Right hindlimb (tissue), 1 donor: ENCODE data around the gene LCE2D.
"Not testable (repeated sequence)": the region's sequence is repeated elsewhere in the genome, so short reads cannot be mapped to it uniquely, and the experiment has no call there.

Experiments used
- DNase-seq: peaks from one replicate; pipeline ENCODE4 v3.0.0-alpha.2; 2018

LCE2D gene, protein sequence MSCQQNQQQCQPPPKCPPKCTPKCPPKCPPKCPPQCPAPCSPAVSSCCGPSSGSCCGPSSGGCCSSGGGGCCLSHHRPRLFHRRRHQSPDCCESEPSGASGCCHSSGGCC

DNA sequence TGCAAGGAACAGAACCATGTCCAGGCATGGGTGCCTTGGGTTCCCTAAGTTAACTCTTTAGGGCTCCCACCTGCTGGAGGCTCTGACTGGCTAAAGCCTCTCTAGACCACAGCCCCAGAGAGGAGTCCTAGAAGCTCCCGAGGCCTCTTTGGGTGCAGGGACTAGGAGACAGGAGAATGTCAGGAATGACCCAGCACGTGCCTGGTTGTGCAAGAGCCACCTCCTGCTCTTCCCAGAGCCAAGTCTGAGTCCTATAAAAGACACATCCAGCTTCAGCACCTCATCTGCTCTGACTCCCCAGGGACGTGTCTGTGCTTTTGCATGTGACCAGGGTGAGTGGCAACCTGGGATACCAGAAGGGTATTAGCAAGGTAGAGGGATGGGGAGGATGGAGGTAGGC is at the start of gene LCE2D:
LCE2D (plus strand) TSS at position 283 of the 400 bp plus-strand sequence. CDS start 726 bp downstream, outside the sequence.
- no peak for DNase-seq

DNA sequence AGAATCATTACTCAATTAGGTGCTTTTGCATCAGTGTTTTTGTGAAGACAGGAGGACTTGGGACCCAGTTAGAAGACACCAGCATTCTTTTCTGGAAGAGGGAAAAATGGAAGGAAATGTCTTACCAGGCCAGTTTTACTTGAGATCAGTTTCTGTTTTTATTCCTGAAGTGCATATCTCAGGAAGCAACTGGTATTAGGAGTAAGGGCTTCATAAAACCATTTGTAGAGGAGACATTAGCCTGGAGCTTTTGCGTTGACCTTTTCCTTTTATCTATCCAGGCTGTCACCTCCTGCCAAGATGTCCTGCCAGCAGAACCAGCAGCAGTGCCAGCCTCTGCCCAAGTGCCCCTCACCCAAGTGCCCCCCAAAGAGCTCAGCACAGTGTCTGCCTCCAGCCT is 49.7 kb upstream of the LCE2D start, which contains the start of gene LCE3B:
LCE3B (plus strand) TSS at position 301 of the 400 bp plus-strand sequence; CDS start at position 301, 0 bp downstream.
- DNase-seq = no peak

DNA sequence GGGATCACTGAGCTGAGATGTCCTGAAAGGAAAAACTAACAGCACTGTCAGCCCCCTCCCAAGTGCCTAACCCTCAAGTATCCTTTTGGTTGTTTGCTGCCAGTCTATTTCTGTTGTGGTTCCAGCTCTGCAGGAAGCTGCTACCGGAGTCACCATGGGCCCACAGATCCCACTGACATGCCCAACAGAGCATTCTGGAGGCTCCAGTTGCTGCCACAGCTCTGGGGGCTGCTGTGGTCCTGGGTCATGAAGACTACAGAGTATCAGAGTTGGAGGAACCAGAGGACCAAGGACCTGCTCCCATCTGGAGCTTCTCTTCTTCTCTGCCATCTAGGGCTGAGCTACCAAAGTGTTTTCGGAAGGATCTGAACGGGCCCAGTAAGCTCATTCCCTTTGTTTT is 41.2 kb upstream of the LCE2D start:
- no peak for DNase-seq

DNA sequence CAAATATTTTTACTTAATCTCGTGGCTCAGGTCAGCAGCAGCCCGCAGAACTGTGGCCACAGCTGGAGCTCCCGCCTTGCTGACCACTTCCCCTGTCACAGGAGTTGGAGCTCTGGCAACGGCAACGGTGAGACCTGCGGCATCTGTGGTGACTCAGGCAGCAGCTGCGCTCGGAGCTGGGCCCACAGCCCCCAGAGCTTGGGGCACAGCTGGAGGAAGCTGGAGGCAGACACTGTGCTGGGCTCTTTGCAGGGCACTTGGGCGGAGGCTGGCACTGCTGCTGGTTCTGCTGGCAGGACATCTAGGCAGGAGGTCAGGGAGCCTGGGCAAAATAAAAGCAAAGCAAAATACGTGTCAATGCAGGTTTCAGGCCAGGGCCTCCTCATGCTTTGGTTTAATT is 40.4 kb upstream of the LCE2D start, which contains the start of gene LCE3A:
LCE3A (minus strand) TSS at position 301 of the 400 bp plus-strand sequence; CDS start at position 301, 0 bp downstream.
- peak; percentile 45 for DNase-seq

DNA sequence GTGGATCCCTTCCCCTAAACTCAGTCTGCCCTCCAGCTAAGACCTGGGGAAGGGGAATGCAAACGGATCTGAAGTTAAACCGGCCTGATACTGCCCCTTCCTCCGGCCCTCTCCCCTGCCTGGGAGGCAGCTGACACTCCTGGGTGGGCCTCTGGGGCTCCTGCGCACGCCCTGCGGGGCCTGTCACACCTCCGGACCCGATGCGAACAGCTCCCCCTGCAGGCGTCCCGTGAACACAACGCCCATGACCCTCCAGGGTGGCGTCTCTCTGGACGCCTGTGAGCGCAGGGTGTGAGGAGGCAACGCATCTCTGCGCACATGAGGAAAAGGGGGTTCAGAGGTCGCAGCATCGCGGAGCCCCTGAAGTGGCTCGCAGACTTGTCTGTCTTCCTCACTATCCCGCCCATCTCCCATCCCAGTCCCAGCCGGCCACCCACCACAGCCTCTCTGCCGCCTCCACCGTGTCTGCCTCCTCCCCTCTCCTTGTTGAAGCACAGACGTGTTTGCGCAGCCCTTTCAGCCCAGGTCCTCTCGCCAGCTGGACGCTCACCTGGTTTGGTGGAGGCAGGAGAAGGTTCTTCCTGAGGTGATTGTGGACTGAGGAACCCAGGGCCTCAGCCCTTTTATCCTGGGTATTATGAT is 39.9 kb upstream of the LCE2D start:
- DNase-seq = no peak

DNA sequence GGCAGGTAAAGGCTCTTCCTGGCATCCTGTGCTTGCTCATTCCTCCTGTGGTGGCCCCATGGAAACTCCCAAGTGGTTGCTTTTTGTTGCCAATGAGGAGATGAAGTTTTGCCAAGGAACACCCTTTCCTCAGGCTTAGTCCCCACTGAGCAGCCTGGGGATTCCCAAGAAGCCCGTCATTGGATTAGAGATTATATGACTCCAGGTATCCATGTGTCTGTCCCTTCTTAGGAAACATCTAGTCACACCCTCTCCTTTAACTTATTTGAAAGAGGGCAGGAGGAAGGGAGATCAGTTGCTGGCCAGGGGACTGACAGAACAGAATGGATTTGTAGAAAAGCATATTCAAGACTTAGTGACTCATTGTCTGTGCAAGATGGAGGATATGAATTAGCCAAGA is 36.4 kb upstream of the LCE2D start:
- DNase-seq = no peak

DNA sequence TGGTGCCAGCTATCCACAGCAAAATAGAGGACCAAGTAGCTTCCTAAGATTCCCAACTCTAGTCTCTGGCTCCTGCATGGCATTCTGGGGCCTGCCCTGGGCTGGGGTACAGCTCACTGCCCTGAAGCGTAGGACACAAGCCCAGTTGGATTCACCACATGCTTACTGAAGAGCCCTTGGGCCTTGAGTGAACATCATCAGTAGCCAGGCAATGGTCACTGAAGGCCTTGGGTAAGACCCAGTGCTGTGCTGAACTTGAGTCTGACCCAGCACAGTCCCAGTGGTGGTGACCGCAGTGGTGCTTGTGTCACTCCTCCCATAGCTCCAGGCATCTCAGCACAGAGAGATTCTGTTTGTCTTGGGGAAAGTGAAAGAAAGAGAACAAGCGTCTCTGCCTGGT is 32.6 kb upstream of the LCE2D start:
- no peak for DNase-seq

DNA sequence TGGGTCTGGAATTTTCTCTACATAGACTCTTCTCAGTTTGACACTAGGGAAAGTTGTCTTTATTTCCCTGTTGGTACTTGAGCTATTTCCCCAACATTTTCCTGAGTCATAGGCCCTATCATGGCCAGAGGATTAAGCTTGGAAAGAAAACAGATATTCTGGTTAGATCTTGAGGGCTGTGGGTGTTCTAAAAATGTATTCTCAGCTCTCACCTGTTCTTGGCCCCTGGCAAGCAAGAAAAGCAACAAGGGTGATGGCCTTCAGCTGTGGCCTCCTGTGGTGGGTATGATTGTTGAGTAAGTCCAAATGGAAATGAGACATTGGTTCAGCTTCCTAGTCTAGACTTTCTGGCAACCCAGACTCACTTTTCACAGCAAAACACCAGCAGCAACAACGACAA is 22.8 kb upstream of the LCE2D start:
- DNase-seq = no peak

DNA sequence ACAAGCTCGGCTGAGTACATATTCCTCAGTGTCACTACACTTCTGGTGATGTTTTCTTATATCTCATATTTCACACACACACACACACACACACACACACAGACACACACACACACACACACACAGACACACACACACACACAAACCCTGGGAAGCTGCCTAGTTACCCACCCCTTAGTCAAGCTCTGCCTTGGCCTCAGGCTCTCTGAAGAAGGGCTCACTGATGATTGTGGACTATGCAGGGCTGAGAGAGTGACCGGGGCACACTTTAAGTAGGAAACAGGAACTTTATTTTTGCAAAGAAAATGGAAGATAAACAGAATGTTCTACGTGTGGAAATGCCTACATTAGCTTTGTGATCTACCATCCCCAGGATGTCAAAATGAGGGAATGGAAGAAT is 19.2 kb upstream of the LCE2D start:
- DNase-seq = no peak

DNA sequence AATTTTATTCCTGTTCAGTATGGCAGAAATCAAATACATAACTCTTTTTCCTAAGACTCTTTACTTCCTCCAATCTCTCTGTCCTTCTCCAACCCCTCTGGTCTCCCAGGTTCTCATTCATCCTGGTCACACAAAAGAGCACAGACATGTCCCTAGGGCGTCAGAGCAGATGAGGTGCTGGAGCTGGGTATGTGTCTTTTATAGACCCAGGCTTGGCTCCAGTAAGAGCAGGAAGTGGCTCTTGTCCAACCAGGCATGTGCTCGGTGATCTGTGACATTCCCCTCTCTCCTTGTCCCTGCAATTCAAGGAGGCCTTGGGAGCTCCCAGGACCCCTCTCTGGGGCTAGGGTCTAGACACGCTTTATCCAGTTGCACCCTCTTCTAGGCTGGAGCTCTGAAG is 18.0 kb upstream of the LCE2D start:
- no peak for DNase-seq

DNA sequence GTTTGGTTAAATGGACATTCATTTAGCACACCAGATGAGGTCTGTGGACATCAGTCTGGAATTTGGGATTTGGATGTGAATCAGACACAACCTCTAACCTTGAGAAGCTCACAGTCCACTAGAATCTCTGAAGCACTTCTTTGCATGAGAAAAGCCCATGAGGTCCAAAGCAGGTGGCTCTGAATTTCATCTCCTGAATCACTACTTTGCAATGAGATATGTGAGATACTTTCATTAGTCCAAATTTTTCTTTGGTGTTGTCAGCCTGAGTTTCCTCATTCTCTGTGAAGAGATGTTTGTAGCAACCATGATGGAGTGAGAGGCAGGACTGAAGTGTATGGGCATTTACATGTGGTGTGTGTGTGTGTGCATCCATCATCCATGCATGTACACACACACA is 16.5 kb upstream of the LCE2D start:
- DNase-seq = no peak

DNA sequence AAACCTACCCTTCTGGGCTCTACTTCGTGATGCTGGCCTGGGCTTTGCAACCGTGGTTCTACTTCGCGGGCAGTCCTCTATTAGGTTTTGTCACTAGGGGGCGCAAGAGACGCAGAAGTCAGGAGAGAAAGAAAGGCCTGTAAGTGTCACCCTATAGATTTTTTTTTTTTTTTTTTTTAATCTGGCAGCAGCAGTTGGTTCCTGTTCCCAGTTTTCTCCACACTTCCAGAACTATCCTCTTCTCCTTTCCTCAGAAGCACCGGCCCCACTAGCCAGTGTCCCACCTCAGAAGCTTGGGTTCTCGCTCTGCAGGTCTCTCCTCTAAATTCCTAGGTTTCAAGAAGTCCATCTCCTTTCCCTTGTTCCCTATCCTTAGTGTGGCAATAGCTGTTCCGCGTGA is 9.1 kb upstream of the LCE2D start:
- DNase-seq = peak; percentile 54

DNA sequence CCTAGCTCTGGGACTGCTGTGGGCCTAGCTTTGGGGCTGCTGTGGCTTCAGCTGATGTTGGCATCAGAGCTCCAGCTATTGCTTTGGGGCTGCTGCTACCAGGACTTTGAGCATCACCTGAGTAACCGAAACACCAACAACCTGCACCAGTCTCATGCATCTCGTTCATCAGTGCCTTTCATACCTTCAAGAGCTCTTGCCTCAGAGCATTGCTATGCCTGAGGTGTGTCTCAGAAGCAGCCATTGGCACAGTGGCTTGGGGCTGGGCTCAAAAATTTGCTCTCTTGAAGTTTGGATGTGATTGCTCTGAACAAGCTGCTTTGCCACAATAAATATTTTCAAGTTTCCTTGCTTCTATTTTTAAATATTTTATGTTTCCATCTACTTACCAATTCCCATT is 6.7 kb upstream of the LCE2D start:
- DNase-seq = no peak

DNA sequence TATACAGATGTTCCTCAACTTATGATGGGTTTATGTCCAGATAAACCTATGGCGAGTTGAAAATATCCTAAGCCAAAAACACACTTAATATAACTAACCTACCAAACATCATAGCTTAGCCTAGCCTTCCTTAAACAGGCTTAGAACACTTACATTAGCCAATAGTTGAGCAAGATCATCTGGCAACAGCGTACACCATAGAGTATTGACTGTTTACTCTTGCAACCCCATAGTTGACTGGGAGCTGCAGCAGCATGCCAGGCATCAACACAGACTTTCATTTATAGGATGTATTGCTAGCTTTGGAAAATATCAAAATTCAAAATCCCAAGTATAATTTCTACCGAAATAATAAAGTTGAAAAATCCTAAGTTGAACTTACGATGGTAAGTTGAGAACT is 5.5 kb upstream of the LCE2D start:
- no peak for DNase-seq

DNA sequence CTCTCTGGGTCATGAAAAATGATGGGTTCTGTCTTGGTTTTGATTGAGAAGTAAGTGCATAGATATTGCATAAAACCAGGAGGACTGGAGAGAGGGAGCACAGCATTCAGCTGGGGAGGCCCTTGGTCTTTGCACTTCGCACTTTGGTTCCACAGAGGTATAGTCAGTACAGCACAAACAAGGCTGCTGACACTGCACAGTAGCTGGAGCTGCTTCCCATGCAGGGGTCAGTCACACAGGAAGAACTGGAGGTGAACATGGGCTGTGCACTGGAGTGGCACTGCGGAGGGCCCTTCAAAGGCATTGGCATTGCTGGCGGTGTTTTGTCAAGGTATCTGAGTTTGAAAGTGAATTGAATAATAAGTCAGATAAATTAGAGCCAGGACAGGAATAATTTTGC is 4.5 kb upstream of the LCE2D start:
- DNase-seq = no peak

DNA sequence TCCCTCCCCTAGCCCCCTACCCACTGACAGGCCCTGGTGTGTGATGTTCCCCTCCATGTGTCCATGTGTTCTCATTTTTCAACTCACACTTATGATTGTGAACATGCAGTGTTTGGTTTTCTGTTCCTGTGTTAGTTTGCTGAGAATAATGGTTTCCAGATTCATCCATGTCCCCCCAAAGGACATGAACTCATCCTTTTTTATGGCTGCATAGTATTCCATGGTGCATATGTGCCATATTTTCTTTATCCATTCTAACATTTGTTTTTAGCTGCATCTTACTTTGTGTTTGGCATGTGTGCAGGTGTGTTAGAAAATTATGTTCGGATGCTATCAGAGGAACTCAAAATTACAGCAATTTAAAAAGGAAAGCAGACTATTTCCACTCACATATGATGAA is 3.0 kb downstream of the LCE2D start:
- DNase-seq = not testable (repeated sequence)

DNA sequence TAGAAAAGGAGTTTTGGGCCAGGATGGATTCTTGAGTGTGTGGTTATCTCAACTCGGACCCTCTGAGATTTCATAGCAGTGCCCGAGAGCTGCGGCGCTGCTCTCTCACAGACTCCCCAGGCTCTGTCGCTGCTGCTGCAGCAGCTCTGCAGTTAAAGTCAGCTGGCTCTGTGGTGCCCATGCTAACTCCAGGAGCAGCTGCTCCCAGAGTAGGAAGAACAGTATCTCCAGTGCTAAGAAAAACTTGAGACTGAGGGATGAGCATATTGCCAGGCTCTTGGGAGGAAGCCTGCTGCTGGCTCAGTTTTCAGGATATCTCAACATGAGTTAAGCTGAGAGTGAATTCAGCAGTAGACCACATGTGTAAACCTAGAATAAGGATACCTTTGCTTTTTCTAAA is 4.5 kb downstream of the LCE2D start:
- no peak for DNase-seq

DNA sequence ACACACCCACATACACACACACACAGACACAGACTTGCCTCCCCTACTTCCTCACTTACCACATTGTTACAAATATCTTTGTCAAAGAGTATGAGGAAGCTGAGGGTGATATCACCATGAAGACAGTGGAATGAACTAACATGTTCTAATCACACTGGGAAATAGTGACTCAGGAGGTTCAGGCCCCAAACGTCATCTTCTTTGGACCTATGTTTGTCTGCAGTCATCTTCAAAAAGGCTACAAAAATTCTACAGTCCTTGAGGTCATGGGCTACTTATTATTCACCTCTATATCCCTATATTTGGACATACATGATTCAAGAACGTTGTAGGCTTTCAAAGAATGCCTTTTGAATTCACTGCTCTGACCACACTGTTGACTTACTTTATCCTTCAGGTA is 9.8 kb downstream of the LCE2D start:
- DNase-seq = no peak

DNA sequence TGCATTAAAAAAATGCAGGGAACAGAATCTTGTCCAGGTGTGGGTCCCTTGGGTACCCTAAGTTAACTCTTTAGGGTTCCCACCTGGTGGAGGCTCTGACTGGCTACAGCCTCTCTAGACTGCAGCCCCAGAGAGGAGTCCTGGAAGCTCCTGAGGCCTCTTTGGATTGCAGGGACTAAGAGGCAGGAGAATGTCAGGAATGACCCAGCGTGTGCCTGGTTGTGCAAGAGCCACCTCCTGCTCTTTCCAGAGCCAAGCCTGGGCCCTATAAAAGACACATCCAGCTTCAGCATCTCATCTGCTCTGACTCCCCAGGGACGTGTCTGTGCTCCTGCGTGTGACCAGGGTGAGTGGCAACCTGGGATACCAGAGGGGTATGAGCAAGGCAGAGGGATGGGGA is 11.8 kb downstream of the LCE2D start, which contains the start of gene LCE2C:
LCE2C (plus strand) TSS at position 297 of the 400 bp plus-strand sequence. CDS start 737 bp downstream, outside the sequence.
- DNase-seq = not testable (repeated sequence)

DNA sequence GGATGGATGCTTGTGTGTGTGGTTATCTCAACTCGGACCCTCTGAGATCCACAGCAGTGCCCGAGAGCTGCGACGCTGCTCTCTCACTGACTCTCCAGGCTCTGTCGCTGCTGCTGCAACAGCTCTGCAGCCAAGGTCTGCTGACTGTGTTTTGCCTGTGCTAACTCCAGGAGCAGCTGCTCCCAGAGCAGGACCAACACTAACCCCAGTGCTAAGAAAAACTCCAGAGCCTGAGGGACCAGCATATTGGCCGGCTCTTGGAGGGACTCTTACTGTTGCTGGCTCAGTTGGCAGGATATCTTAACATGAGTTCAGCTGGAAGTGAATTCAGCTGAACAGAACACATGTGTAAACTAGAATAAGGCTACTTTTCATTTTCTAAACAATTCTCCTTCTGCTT is 16.3 kb downstream of the LCE2D start:
- peak; percentile 37 for DNase-seq

DNA sequence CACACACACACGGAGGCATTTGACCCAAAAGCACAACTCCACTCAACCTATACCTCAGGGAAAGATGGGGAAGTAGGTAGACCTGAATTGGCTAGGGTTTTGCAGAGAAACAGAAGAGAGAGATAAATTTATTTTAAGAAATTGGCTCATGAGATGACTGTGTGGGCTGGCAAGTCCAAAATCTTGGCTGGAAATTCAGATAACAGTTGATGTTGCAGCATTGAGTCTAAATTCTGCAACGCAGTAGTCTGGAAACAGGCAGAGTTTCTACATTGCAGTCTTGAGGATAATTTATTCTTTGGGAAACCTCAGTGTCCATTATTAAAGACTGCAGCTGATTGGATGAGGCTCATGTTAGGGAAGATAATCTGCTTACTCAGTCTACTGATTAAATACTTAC is 18.4 kb downstream of the LCE2D start:
- DNase-seq = no peak

DNA sequence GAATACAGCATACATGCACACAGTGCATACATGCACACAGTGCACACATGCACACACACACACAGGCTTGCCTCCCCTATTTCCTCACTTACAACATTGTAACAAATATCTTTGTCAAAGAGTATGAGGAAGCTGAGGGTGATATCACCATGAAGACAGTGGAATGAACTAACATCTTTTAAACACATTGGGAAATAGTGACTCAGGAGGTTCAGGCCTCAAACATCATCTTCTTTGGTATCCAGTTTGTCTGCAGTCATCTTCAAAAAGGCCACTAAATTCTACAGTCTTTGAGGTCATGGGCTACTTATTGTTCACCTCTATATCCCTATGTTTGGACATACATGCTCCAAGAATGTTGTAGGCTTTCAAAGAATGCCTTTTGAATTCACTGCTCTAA is 20.7 kb downstream of the LCE2D start:
- DNase-seq = no peak

DNA sequence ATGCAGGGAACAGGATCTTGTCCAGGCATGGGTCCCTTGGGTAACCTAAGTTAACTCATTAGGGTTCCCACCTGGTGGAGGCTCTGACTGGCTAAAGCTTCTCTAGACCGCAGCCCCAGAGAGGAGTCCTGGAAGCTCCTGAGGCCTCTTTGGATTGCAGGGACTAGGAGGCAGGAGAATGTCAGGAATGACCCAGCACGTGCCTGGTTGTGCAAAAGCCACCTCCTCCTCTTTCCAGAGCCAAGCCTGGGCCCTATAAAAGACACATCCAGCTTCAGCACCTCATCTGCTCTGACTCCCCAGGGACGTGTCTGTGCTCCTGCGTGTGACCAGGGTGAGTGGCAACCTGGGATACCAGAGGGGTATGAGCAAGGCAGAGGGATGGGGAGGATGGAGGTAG is 22.6 kb downstream of the LCE2D start, which contains the start of gene LCE2B:
LCE2B (plus strand) TSS at position 301 of the 400 bp plus-strand sequence. CDS start 721 bp downstream, outside the sequence.
- DNase-seq = not testable (repeated sequence)
